AG09319 (cell line): ENCODE data around the gene SLC52A3.

Experiments
- DNase-seq: peaks from one replicate; pipeline ENCODE4 v3.0.0-alpha.2; 2010; ENCODE audit warnings: low read depth; ENCODE audit errors: extremely low read depth
- TF ChIP-seq, protein P1 (sequence below): IDR thresholded peaks from 2 replicates; pipeline ENCODE4 v1.5.1; 2011; ENCODE audit warnings: low read depth, mild to moderate bottlenecking, inconsistent platforms, low read length, moderate library complexity

SLC52A3 gene

DNA sequence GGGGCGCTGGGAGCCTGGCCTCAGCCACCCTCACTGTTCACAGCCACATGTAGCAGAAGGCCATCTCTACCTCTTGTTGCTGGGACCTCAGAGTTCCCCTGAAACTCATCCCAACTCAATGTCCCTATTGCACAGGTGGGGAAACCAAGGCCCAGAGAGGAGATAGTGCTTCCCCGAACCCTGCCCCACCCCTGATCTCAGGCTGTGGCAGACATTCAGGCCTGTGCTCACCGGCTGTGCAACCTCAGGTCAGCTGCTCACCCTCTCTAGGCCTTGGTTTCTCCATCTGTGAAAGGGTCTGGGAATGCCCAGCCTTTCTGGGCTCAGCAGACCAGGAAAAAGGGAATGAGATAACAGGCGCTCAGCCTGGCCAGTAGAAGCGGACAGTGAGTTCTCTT is 6.4 kb upstream of the SLC52A3 start:
- DNase-seq, result no peak
- TF ChIP-seq, protein P1, sequence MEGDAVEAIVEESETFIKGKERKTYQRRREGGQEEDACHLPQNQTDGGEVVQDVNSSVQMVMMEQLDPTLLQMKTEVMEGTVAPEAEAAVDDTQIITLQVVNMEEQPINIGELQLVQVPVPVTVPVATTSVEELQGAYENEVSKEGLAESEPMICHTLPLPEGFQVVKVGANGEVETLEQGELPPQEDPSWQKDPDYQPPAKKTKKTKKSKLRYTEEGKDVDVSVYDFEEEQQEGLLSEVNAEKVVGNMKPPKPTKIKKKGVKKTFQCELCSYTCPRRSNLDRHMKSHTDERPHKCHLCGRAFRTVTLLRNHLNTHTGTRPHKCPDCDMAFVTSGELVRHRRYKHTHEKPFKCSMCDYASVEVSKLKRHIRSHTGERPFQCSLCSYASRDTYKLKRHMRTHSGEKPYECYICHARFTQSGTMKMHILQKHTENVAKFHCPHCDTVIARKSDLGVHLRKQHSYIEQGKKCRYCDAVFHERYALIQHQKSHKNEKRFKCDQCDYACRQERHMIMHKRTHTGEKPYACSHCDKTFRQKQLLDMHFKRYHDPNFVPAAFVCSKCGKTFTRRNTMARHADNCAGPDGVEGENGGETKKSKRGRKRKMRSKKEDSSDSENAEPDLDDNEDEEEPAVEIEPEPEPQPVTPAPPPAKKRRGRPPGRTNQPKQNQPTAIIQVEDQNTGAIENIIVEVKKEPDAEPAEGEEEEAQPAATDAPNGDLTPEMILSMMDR, result no peak

DNA sequence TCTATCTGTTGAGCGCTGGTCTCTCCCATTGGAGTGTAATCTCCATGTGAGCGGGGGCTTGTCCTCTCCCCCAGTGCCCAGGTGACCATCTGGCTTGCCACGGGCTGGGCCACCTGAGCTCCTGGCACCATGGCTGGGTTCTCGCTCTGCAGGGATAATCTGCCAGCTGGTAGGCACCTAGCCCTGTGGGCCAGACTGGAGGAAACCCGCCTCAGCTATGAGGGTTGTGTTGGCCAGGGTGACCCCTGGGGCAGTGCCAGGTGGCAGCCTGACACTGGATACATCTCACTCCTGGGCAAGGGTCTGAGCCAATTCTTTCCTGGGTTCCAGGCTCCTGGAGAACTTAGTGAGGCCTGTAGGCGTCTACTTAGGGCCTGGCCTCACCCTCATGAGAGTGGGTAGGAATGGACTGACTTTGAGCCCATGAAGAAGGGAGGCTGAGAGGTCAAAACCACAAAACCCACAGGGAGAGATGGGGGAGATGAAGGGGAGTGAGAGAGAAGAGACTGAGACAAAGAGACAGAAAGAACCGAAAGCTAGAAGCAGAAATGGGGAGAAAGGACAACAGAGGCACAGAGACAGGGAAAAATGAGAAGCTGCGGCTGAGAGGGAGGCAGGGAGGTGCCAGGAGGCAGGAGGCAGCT is 5.8 kb upstream of the SLC52A3 start:
- TF ChIP-seq, protein P1, result no peak
- no peak for DNase-seq

DNA sequence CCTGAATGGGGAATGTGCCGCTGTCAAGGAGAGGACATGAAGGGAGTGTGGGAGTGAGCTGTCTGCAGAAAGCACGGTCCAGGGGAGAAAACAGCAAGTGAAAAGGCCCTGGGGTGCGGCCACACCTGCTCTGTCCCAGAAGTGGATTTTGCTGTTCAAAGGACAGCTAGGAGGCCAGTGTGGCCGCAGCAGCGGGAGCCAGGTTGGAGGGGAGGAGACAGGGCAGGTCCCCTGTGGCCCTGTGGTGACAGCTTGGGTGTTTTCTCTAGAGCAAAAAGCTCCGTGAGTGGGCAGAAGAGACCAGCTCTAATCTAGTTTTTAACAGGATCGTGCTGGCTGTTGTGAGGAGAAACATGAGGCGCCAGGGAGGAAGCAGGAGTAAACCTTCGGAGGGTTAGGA is 4.5 kb upstream of the SLC52A3 start:
- TF ChIP-seq, protein P1, result no peak
- DNase-seq, result no peak

DNA sequence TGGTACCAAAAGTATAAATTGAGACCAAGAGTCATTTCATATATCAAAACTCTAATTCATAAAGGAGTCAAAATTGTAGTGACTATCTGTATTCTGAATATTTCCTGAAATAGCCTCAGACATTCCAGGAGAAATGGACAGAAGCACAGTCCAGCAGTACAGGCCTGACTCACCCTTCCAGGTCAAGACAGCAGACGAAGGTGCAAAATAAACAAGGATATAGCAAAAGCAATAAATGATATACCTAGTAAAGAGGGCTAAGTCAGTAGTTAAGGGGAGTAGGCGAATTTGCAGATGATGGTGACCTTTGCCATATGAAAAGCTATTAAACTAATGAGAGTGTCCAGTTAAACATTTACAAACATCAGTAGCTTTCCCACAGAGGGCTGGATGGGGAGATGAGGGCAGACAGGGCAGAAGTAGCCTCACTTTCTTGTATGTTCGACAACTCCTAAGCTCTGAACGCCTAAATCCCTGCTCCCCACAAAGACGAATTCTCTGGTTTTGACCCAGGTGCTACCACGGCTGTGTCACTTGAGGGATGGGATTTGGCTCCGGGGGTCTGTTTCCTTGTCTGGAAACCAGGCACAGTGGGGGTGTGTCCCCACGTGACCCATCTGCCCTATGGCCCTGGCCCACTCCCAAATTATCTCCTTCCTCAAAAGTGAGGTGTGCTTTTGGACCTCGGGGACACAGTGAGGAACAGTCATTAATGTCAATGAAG is 3.6 kb upstream of the SLC52A3 start:
- TF ChIP-seq, protein P1, result no peak
- DNase-seq, result no peak

DNA sequence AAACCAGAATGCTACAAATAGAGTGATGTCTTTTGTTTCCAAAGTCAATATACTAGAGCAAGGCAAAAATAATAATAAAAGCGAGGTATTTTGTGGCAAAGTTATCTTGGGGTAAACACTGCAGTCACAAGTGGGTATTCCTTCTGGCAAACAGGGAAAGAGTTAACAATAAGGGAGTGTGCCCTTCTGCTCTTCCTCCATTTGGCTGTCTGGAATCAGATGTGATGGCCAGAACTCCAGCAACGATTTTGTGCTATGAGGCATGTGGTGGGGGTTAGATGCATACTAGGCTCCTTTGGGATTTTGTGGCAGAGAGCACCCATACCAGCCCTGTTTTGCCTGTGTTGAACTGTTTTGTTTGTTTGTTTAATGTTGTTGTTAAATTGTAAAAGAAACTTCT is 2.4 kb upstream of the SLC52A3 start:
- no peak for DNase-seq
- TF ChIP-seq, protein P1, result no peak

DNA sequence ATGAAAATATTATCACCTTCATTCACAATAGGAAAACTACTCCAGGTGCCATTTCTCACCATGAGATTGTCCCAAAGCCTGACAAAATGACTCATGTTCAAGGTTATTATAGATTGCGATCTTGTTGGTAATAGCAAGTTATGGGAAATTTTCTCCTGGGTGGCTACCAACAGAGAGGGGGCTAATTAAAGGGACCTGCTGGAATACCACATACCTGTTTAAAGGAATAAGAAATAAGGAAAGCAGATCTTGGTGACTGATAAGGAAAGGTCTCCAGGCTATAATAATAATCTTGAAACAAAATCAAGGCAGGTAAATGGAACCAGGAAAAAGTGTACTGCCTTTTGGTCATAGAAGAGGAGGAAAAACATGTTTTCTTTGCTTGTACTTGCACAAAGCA is 1.4 kb downstream of the SLC52A3 start:
- DNase-seq, result no peak
- TF ChIP-seq, protein P1, result no peak

DNA sequence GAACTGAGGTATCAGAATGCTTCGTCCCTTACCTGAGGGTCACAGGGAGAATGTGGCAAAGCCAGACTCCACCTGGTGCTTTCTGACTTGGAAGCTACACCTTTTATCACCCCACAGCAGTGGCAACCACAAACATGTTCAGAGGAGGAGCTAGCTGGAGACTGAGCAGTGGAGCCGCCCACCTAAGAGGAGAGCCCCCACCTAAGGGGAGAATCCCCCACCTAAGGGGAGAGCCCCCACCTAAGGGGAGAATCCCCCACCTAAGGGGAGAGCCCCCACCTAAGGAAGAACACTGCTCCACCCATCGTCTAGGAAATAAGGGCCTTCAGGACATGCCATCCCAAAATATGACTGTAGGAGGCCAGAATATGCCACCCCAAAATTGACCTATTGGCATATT is 4.0 kb downstream of the SLC52A3 start:
- TF ChIP-seq, protein P1, result no peak

More for the DNA sequence above, 4.0 kb downstream of the SLC52A3 start:
- DNase-seq, result no peak
